Dedifferentiated amniotic fluid mesenchymal stem cell (primary cell): ENCODE results near the gene IFNL3.
"Not testable (repeated sequence)": the region's sequence is repeated elsewhere in the genome, so short reads cannot be mapped to it uniquely, and the experiment has no call there.

Experiments used
- DNase-seq: peaks from one replicate; pipeline ENCODE4 v3.0.0-alpha.2; 2016; ENCODE audit errors: extremely low spot score

IFNL3 gene

GRCh38 chr19:39253374-39254149 lies 8.8 kb upstream of the IFNL3 start:
- peak; percentile 9 for DNase-seq

GRCh38 chr19:39252458-39252857 lies 7.7 kb upstream of the IFNL3 start:
- no peak for DNase-seq

- peak; percentile 6 for DNase-seq
These were observed 7.0 kb upstream of the IFNL3 start for GRCh38 chr19:39251846-39252245.

- DNase-seq: peak; percentile 13
These were observed 6.3 kb upstream of the IFNL3 start for GRCh38 chr19:39251081-39251480.

GRCh38 chr19:39248806-39249205 lies 4.0 kb upstream of the IFNL3 start, which contains the start of gene IFNL4:
TSS of gene IFNL4 (minus strand) at chr19:39248856.
- no peak for DNase-seq

GRCh38 chr19:39247701-39248664 lies 3.2 kb upstream of the IFNL3 start:
- DNase-seq: peak; percentile 13

- peak; percentile 6 for DNase-seq
These were observed 2.3 kb upstream of the IFNL3 start for GRCh38 chr19:39246951-39247669.

GRCh38 chr19:39245166-39245565 lies 360 bp upstream of the IFNL3 start:
- DNase-seq: not testable (repeated sequence)

GRCh38 chr19:39243741-39244140 lies 1.1 kb downstream of the IFNL3 start:
- DNase-seq: not testable (repeated sequence)

GRCh38 chr19:39240421-39240820 lies 4.4 kb downstream of the IFNL3 start:
- DNase-seq: no peak

- no peak for DNase-seq
These were observed 5.9 kb downstream of the IFNL3 start for GRCh38 chr19:39238944-39239343.

- no peak for DNase-seq
These were observed 6.6 kb downstream of the IFNL3 start for GRCh38 chr19:39238209-39238608.

- no peak for DNase-seq
These were observed 7.3 kb downstream of the IFNL3 start for GRCh38 chr19:39237200-39238184.

GRCh38 chr19:39236527-39236926 lies 8.3 kb downstream of the IFNL3 start:
- DNase-seq: no peak

- no peak for DNase-seq
These were observed 12.1 kb downstream of the IFNL3 start for GRCh38 chr19:39232708-39233107.

GRCh38 chr19:39230096-39230764 lies 14.6 kb downstream of the IFNL3 start:
- no peak for DNase-seq

- no peak for DNase-seq
These were observed 19.9 kb downstream of the IFNL3 start for GRCh38 chr19:39224910-39225309.

- DNase-seq: no peak
These were observed 21.0 kb downstream of the IFNL3 start for GRCh38 chr19:39223703-39224279.

GRCh38 chr19:39219108-39219507 lies 25.7 kb downstream of the IFNL3 start:
- DNase-seq: not testable (repeated sequence)
